Left ventricle myocardium inferior (tissue), 1 donor: Measurements from ENCODE around the gene GOLGA6L6. TPM values are rescaled to one million over a fixed set of nuclear protein-coding genes. Genes with fewer than 3 reads are reported as not detected.
"Not testable (repeated sequence)": the region's sequence is repeated elsewhere in the genome, so short reads cannot be mapped to it uniquely, and the experiment has no call there.

Source experiments
- DNase-seq: peaks from one replicate; pipeline ENCODE4 v3.0.0-alpha.2; 2020
- H3K27ac ChIP-seq: fragments of 200-600 bp; replicated peaks from 2 replicates; pipeline ENCODE4 v1.8.0; 2021
- H3K27me3 ChIP-seq: fragments of 200-600 bp; 2 replicates; pipeline ENCODE4 v1.8.0; 2021; ENCODE audit warnings: low read depth
- H3K36me3 ChIP-seq: fragments of 200-600 bp; 2 replicates; pipeline ENCODE4 v1.8.0; 2021
- H3K4me1 ChIP-seq: fragments of 200-600 bp; 2 replicates; pipeline ENCODE4 v1.8.0; 2021
- H3K4me3 ChIP-seq: fragments of 200-600 bp; 2 replicates; pipeline ENCODE4 v1.8.0; 2021; ENCODE audit warnings: mild to moderate bottlenecking, moderate library complexity
- H3K9me3 ChIP-seq: fragments of 200-600 bp; replicated peaks from 2 replicates; pipeline ENCODE4 v1.8.0; 2021
- intact Hi-C: fragments of 100-400 bp; cut with micrococcal nuclease; formaldehyde crosslinking; loops from one replicate; pipeline ENCODE4 v1.11.0; 2022
- total RNA-seq: library from RNA; stranded (reverse); fragmentation: NEBNext Ultra II Directional; extraction: Animal tissue kit (Norgen Biotek cat#: 25700); gene quantifications from one replicate; pipeline ENCODE4 v1.2.1, GENCODE V29; 2021
- donor health status: DM: no; HTN: yes; CAD: no; lungs with severe emphysema.

GOLGA6L6 gene
- total RNA-seq, 1 donor from 2014 or later = not detected

- intact Hi-C loops, DNase-seq, H3K4me3 ChIP-seq, H3K27ac ChIP-seq, H3K27me3 ChIP-seq, H3K36me3 ChIP-seq, H3K4me1 ChIP-seq, H3K9me3 ChIP-seq: not testable (repeated sequence)
Observed at GRCh38 chr15:20493035-20493434, 48.6 kb downstream of the GOLGA6L6 start.

- H3K27me3 ChIP-seq, H3K4me1 ChIP-seq, H3K27ac ChIP-seq, DNase-seq, H3K36me3 ChIP-seq, intact Hi-C loops, H3K4me3 ChIP-seq, H3K9me3 ChIP-seq: not testable (repeated sequence)
Observed at GRCh38 chr15:20492598-20492997, 49.0 kb downstream of the GOLGA6L6 start.

GRCh38 chr15:20489320-20489719 lies 52.3 kb downstream of the GOLGA6L6 start:
- H3K27me3 ChIP-seq, intact Hi-C loops, H3K27ac ChIP-seq, DNase-seq, H3K36me3 ChIP-seq, H3K9me3 ChIP-seq, H3K4me3 ChIP-seq, H3K4me1 ChIP-seq: not testable (repeated sequence)
